Left ventricle myocardium inferior (tissue), 1 donor: ENCODE measurements around the gene GPT2. TPM values are rescaled to one million over a fixed set of nuclear protein-coding genes. Genes with fewer than 3 reads are reported as not detected.

Source experiments
- DNase-seq: peaks from one replicate; pipeline ENCODE4 v3.0.0-alpha.2; 2020
- H3K27ac ChIP-seq: fragments of 200-600 bp; replicated peaks from 2 replicates; pipeline ENCODE4 v1.8.0; 2021
- H3K27me3 ChIP-seq: fragments of 200-600 bp; 2 replicates; pipeline ENCODE4 v1.8.0; 2021; ENCODE audit warnings: low read depth
- H3K36me3 ChIP-seq: fragments of 200-600 bp; 2 replicates; pipeline ENCODE4 v1.8.0; 2021
- H3K4me1 ChIP-seq: fragments of 200-600 bp; 2 replicates; pipeline ENCODE4 v1.8.0; 2021
- H3K4me3 ChIP-seq: fragments of 200-600 bp; 2 replicates; pipeline ENCODE4 v1.8.0; 2021; ENCODE audit warnings: mild to moderate bottlenecking, moderate library complexity
- H3K9me3 ChIP-seq: fragments of 200-600 bp; replicated peaks from 2 replicates; pipeline ENCODE4 v1.8.0; 2021
- intact Hi-C: fragments of 100-400 bp; cut with micrococcal nuclease; formaldehyde crosslinking; loops from one replicate; pipeline ENCODE4 v1.11.0; 2022
- total RNA-seq: library from RNA; stranded (reverse); fragmentation: NEBNext Ultra II Directional; extraction: Animal tissue kit (Norgen Biotek cat#: 25700); gene quantifications from one replicate; pipeline ENCODE4 v1.2.1, GENCODE V29; 2021
- TF ChIP-seq, protein P1 (sequence below): fragments of 200-600 bp; IDR thresholded peaks from 2 replicates; pipeline ENCODE4 v1.8.0; 2021; ENCODE audit warnings: antibody characterized with exemption, mild to moderate bottlenecking, borderline replicate concordance
- donor health status: DM: no; HTN: yes; CAD: no; lungs with severe emphysema.

Gene GPT2
- total RNA-seq, 1 donor from 2014 or later = 17.8 TPM

DNA sequence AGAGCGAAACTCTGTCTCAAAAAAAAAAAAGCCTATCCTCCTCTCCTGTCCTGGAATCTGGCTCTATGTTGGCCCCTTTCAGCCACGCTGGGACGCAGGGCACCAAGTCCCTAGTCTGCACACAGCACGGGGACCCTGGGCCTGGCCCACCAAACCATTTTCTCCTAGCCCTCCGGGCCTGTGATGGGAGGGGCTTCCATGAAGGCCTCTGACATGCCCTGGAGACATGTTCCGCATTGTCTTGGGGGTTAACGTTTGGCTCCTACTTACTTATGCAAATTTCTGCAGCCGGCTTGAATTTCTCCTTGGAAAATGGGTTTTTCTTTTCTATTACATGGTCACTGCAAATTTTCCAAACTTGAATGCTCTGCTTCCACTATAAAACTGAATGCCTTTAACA lies 12.6 kb upstream of the GPT2 start:
- H3K36me3 ChIP-seq = no peaks in the 10 kb centered on the region
- peaks cover 4% of the 10 kb centered on the region for H3K27me3 ChIP-seq
- no peak for DNase-seq
- intact Hi-C loops = no loop called here
- H3K4me3 ChIP-seq = no peak overlapping the region
- no peaks in the 10 kb centered on the region for H3K9me3 ChIP-seq
- peaks cover 5% of the 10 kb centered on the region for H3K4me1 ChIP-seq
- H3K27ac ChIP-seq = no peak overlapping the region
- TF ChIP-seq, protein P1, sequence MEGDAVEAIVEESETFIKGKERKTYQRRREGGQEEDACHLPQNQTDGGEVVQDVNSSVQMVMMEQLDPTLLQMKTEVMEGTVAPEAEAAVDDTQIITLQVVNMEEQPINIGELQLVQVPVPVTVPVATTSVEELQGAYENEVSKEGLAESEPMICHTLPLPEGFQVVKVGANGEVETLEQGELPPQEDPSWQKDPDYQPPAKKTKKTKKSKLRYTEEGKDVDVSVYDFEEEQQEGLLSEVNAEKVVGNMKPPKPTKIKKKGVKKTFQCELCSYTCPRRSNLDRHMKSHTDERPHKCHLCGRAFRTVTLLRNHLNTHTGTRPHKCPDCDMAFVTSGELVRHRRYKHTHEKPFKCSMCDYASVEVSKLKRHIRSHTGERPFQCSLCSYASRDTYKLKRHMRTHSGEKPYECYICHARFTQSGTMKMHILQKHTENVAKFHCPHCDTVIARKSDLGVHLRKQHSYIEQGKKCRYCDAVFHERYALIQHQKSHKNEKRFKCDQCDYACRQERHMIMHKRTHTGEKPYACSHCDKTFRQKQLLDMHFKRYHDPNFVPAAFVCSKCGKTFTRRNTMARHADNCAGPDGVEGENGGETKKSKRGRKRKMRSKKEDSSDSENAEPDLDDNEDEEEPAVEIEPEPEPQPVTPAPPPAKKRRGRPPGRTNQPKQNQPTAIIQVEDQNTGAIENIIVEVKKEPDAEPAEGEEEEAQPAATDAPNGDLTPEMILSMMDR = no peak

DNA sequence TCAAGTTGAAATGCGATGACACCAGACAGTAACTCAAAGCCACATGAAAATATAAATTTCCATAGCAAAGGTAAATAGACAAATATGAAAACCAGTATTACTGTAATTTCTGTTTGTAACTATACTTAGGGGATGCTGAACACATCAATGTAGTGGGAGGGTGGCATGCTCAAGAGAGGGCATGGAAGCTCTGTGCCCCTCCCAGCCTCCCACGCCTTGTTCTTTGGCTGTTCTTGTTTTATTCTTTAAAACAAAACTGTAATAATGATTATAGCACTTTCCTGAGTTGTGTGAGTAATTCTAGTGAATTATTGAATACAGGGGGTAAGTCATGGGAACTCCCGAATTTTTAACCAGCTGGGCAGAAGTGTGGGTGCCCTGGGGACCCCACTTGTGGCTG lies 11.0 kb upstream of the GPT2 start:
- TF ChIP-seq, protein P1 = no peak
- Histone ChIP-seq H3K27ac (no peak overlapping the region), H3K27me3 (peaks cover 4% of the 10 kb centered on the region), H3K36me3 (no peaks in the 10 kb centered on the region), H3K9me3 (no peaks in the 10 kb centered on the region), H3K4me1 (peaks cover 5% of the 10 kb centered on the region), H3K4me3 (no peak overlapping the region)
- intact Hi-C loops = no loop called here
- no peak for DNase-seq

DNA sequence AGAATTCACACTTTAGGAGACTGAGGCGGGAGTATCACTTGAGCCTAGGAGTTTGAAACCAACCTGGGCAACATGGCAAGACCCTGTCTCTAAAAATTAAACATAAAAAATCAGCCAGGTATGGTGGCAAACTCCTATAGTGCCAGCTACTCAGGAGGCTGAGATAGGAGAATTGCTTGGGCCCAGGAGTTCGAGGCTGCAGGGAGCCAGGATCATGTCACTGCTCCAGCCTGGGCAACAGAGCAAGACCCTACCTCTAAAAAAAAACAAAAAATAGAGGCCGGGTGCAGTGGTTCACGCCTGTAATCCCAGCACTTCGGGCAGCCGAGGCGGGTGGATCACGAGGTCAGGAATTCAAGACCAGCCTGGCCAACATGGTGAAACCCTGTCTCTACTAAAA lies 8.9 kb upstream of the GPT2 start:
- H3K9me3 ChIP-seq = no peaks in the 10 kb centered on the region
- peaks cover 6% of the 10 kb centered on the region for H3K27me3 ChIP-seq
- peaks cover 5% of the 10 kb centered on the region for H3K4me1 ChIP-seq
- intact Hi-C loops = no loop called here
- TF ChIP-seq, protein P1 = no peak
- no peak overlapping the region for H3K27ac ChIP-seq
- H3K36me3 ChIP-seq = no peaks in the 10 kb centered on the region
- H3K4me3 ChIP-seq = no peak overlapping the region
- no peak for DNase-seq

DNA sequence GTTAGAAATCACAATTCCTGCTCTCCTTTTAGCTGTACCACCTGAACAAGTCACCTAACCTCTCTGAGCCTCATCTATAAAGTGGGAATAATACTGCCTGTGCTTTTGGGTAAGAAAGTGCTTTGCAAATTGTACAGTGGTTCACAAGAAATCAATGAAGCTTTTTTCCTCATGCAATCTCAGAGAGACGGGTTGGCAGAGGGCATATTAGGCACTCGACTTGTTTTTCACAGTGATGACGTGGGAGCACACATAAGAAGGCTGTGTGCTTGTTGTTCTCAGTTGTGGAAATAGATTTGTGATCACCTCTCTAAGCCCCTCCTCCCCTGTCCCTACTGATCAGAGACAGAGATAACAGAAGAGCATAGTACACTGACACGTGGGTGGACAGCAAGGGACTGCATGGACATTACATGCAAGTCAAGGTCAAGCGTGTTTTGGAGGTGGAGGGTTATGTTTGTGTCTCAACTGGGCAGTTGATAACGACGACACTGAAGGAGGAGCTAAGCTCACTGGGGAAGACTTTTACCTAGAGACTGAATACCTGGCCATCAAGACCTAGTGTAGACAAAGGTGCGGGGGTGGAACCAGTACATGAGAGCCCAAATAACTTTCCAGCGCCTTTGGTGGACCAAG lies 1.7 kb upstream of the GPT2 start:
- no peak for DNase-seq
- TF ChIP-seq, protein P1 = no peak
- intact Hi-C loops = no loop called here
- peaks cover 26% of the 10 kb centered on the region for H3K4me1 ChIP-seq
- H3K27me3 ChIP-seq = peaks cover 9% of the 10 kb centered on the region
- H3K4me3 ChIP-seq = no peak overlapping the region
- no peaks in the 10 kb centered on the region for H3K36me3 ChIP-seq
- H3K27ac ChIP-seq = no peak overlapping the region
- no peaks in the 10 kb centered on the region for H3K9me3 ChIP-seq

DNA sequence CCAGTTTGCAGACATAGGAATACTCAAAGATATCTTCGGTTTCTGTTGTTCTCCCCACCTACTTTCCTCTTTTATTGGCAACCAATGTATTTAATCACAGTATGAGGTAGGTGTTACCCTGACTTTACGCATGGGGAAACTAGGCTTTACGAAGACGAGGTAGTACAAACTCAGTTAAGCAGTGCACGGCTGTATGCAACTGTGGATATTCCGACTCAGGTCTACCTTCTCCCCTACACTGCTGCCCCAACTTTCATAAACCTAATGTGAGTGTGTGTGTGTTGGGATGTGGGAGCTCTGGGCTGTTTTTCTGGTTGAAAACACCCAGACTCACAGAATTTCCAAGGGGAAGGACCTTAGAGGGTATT lies 1.2 kb upstream of the GPT2 start:
- peak overlapping the region; percentile 97 for H3K4me3 ChIP-seq
- TF ChIP-seq, protein P1 = no peak
- no peaks in the 10 kb centered on the region for H3K36me3 ChIP-seq
- intact Hi-C loops = no loop called here
- DNase-seq = no peak
- H3K27me3 ChIP-seq = peaks cover 9% of the 10 kb centered on the region
- no peaks in the 10 kb centered on the region for H3K9me3 ChIP-seq
- H3K4me1 ChIP-seq = peaks cover 26% of the 10 kb centered on the region
- H3K27ac ChIP-seq = no peak overlapping the region
